Islet of Langerhans (tissue), 1 donor: Measurements from ENCODE around the gene RNF144B.

Source experiments
- FAIRE-seq: peaks from one replicate; lab custom pipeline; 2011; peaks lifted over from hg19 to GRCh38; lab: Jason Lieb, UNC

RNF144B gene

GRCh38 chr6:18488526-18489270 is 101.5 kb downstream of the RNF144B start:
- no peak for FAIRE-seq

GRCh38 chr6:18489335-18489734 is 102.2 kb downstream of the RNF144B start:
- FAIRE-seq = no peak

- FAIRE-seq = no peak
Measured at GRCh38 chr6:18491308-18492045, 104.3 kb downstream of the RNF144B start.

GRCh38 chr6:18492972-18493371 is 105.8 kb downstream of the RNF144B start:
- FAIRE-seq = no peak

- FAIRE-seq = no peak
Measured at GRCh38 chr6:18493382-18493891, 106.3 kb downstream of the RNF144B start.

GRCh38 chr6:18493925-18494324 is 106.8 kb downstream of the RNF144B start:
- no peak for FAIRE-seq

GRCh38 chr6:18495236-18495635 is 108.1 kb downstream of the RNF144B start:
- no peak for FAIRE-seq

GRCh38 chr6:18496462-18496861 is 109.3 kb downstream of the RNF144B start:
- no peak for FAIRE-seq

GRCh38 chr6:18497006-18497405 is 109.9 kb downstream of the RNF144B start:
- FAIRE-seq = no peak

GRCh38 chr6:18498408-18498807 is 111.3 kb downstream of the RNF144B start:
- FAIRE-seq = no peak

GRCh38 chr6:18500921-18501662 is 113.9 kb downstream of the RNF144B start:
- FAIRE-seq = no peak

GRCh38 chr6:18501663-18502013 is 114.5 kb downstream of the RNF144B start:
- no peak for FAIRE-seq

GRCh38 chr6:18503206-18503592 is 116.0 kb downstream of the RNF144B start:
- FAIRE-seq = no peak

- FAIRE-seq = peak; percentile 79
Measured at GRCh38 chr6:18503593-18504231, 116.6 kb downstream of the RNF144B start.

GRCh38 chr6:18504232-18504596 is 117.1 kb downstream of the RNF144B start:
- no peak for FAIRE-seq

GRCh38 chr6:18506382-18507017 is 119.3 kb downstream of the RNF144B start:
- FAIRE-seq = no peak

- no peak for FAIRE-seq
Measured at GRCh38 chr6:18507018-18507415, 119.9 kb downstream of the RNF144B start.

GRCh38 chr6:18507561-18507960 is 120.4 kb downstream of the RNF144B start:
- FAIRE-seq = no peak

- FAIRE-seq = no peak
Measured at GRCh38 chr6:18509871-18510643, 122.9 kb downstream of the RNF144B start.

GRCh38 chr6:18510644-18511033 is 123.5 kb downstream of the RNF144B start:
- FAIRE-seq = no peak

- no peak for FAIRE-seq
Measured at GRCh38 chr6:18511211-18511610, 124.1 kb downstream of the RNF144B start.
